Subcutaneous abdominal adipose tissue (tissue), 5 donors: ENCODE measurements around the gene LRMDA.
A peak's percentile ranks its signal among the peaks of the same experiment; 100 is the strongest.

Source experiments
- H3K27ac ChIP-seq: one replicate; pipeline ENCODE4 v1.7.0; 2013; ENCODE audit warnings: low read depth, mild to moderate bottlenecking, inconsistent platforms, low read length, moderate library complexity
- H3K27me3 ChIP-seq, 5 donors: one replicate each; pipeline ENCODE4 v1.7.0; 2013; ENCODE audit warnings: low read length in 5 of 5, inconsistent platforms in 1 of 5; ENCODE audit not compliant: control insufficient read depth in 5 of 5, insufficient read depth in 4 of 5
- H3K36me3 ChIP-seq, 5 donors: one replicate each; pipeline ENCODE4 v1.7.0; 2013; ENCODE audit warnings: low read length in 5 of 5; ENCODE audit not compliant: control insufficient read depth in 5 of 5, insufficient read depth in 5 of 5
- H3K4me1 ChIP-seq, 5 donors: one replicate each; pipeline ENCODE4 v1.7.0; 2013; ENCODE audit warnings: low read length in 5 of 5, mild to moderate bottlenecking in 3 of 5, moderate library complexity in 1 of 5; ENCODE audit not compliant: control insufficient read depth in 5 of 5, insufficient read depth in 5 of 5
- H3K4me3 ChIP-seq, 5 donors: one replicate each; pipeline ENCODE4 v1.7.0; 2013; ENCODE audit warnings: low read length in 5 of 5, low read depth in 1 of 5
- H3K9ac ChIP-seq, 5 donors: one replicate each; pipeline ENCODE4 v1.7.0; 2013; ENCODE audit warnings: low read length in 5 of 5, mild to moderate bottlenecking in 4 of 5, moderate library complexity in 3 of 5
- H3K9me3 ChIP-seq, 5 donors: one replicate each; pipeline ENCODE4 v1.7.0; 2013; ENCODE audit warnings: low read length in 5 of 5; ENCODE audit not compliant: control insufficient read depth in 5 of 5
- donor health status: healthy.
- donor health status: healthy.
- donor health status: healthy.
- donor health status: healthy.
- donor health status: healthy.

The LRMDA gene

DNA sequence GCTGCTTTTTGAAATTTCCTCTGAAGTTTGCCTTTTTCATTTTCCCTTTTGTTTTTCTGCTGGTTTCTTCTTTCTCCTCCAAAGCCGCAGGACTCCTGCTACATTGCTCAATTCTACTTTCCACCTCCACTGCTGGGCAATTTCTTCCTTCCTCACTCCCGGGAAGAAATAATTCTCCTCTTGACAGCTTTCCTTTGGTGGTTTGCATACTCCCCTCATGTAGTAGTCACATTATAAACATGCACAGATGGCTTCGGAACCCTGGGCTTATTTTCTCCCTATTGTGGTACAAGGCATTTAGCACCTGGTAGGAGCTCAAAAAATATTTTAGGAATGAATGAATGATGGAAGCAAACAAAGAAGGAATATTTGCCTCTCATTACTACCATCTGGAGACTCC lies 977.2 kb downstream of the LRMDA start:
- H3K4me3 ChIP-seq = no peak overlapping the region
- H3K27me3 ChIP-seq = no peaks in the 10 kb centered on the region
- H3K27ac ChIP-seq = no peak overlapping the region
- H3K9ac ChIP-seq = no peak overlapping the region
- peaks cover 0 to 12% (median 9%) of the 10 kb centered on the region in 5 donors for H3K4me1 ChIP-seq
- H3K9me3 ChIP-seq = peaks cover 0 to 8% (median 0%) of the 10 kb centered on the region in 5 donors
- H3K36me3 ChIP-seq = no peaks in the 10 kb centered on the region

DNA sequence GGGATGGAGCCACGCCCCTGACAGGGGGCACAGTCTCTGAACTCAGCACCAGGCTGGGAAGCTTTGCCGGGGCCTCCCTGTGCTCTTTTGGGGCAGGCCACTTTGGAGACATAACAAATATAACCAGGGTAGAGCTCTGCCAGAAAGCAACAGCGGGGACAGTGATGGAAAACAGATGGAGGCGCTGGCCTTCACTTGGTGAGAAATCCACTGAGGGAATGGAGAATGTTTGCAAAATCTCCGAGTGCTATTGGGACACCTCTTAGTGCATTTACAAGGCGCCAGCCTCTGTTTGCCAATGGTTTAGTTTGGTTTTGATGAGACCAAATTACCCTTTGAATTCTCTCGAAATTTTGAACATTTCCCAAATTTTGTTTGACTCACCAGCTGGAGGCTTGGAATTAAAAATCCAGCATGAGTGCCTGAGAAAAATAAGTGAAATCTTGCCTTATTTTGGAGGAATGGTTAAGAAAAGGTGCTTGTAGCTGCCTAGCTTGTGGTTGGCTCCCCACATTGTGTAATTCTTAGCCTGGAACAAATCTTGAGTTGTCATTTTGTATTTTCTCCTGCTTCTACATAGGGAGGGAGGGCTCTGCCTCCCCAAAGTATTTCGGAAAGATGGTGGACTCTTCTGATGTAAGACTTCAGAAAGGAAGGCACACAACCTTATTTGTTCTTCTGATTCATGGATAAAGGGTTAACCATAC lies 980.5 kb downstream of the LRMDA start:
- Histone ChIP-seq H3K36me3 (no peaks in the 10 kb centered on the region), H3K4me1 (peaks cover 0 to 11% (median 9%) of the 10 kb centered on the region in 5 donors), H3K9me3 (no peaks in the 10 kb centered on the region), H3K9ac (no peak overlapping the region), H3K27ac (no peak overlapping the region), H3K4me3 (no peak overlapping the region), H3K27me3 (no peaks in the 10 kb centered on the region)

DNA sequence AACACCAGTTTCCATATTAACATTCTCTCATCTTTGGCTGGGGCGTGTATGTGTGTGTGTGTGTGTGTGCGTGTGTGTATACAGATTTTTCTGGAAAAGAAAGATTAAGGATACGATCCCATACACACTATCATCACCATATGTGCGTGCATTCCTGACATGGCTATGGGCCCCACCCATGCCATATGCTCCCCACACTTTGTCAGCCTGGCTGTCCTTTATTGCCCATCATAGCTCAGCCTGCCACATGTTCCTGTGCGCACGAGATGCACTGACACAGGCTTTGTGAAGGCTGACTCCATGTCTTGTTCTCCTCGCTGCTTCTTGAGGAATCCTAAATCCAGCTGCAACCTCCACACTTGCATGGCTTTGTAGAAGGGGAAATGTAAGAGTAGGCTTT lies 984.1 kb downstream of the LRMDA start:
- Histone ChIP-seq H3K4me3 (no peak overlapping the region), H3K9me3 (no peaks in the 10 kb centered on the region), H3K4me1 (peaks cover 0 to 11% (median 7%) of the 10 kb centered on the region in 5 donors), H3K27me3 (no peaks in the 10 kb centered on the region), H3K27ac (no peak overlapping the region), H3K36me3 (no peaks in the 10 kb centered on the region), H3K9ac (no peak overlapping the region)

DNA sequence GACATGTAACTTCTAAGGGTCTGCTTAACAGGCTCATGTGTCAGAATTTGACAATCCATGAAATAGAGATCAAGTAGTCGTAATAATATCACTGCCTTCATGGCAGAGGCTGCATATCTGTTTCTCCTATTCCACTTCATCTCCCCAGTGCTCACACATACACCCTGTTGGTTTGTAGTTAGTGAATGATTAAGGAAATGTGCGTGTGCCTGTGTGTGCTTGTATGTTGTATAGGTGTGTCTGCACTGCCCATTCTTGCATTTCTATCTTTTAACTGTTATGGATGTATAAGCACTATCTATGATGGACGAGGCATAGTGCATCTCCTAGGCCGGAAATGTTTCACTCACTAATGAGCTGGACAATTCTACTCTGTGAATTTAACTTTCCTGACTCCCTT lies 985.2 kb downstream of the LRMDA start:
- Histone ChIP-seq H3K9ac (no peak overlapping the region), H3K36me3 (no peaks in the 10 kb centered on the region), H3K27me3 (no peaks in the 10 kb centered on the region), H3K27ac (no peak overlapping the region), H3K4me3 (no peak overlapping the region), H3K9me3 (no peaks in the 10 kb centered on the region), H3K4me1 (peaks cover 0 to 7% (median 1%) of the 10 kb centered on the region in 5 donors)

DNA sequence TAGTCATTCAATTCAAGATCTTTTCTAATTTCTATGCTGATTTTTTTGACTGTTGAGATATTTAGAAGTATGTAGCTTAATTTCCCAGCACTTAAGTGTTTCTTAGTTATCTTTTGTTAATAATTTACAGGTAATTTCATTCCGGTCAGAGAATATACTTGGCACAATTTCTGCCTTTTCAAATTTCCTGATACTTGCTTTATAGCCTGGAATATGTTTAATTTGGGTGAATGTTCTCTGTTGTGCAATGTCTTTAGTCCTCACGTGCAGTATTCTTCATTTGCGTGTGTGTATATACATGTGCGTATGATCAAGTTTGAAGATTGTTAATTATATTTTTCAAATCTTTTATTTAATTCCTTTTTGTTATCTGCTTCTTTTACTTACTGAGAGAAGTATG lies 989.3 kb downstream of the LRMDA start:
- Histone ChIP-seq H3K27me3 (no peaks in the 10 kb centered on the region), H3K4me1 (no peaks in the 10 kb centered on the region)

DNA sequence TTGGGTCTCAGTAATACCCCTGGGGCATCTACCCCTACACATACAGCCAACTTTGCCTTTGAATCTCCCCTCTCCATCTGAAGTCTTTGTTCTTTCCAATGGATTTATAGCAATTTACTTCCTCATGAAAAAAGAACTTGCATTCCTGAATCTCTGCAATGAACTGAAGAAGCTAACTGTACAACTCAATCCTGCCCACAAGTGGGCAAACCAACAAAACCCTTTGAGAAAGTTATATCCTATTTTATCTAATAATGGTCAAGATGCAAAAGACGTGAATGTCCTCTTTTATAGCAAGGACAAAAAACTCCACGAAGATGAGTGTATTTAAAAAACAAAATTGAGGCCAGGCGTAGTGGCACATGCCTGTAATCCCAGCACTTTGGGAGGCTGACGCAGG lies 991.3 kb downstream of the LRMDA start:
- Histone ChIP-seq H3K9me3 (no peaks in the 10 kb centered on the region), H3K36me3 (no peaks in the 10 kb centered on the region), H3K27ac (no peak overlapping the region), H3K27me3 (no peaks in the 10 kb centered on the region), H3K9ac (no peak overlapping the region), H3K4me3 (no peak overlapping the region), H3K4me1 (no peaks in the 10 kb centered on the region)

More for the DNA sequence above, 989.3 kb downstream of the LRMDA start:
- H3K27ac ChIP-seq = no peak overlapping the region
- H3K36me3 ChIP-seq = no peaks in the 10 kb centered on the region
- no peak overlapping the region for H3K9ac ChIP-seq
- no peak overlapping the region for H3K4me3 ChIP-seq
- H3K9me3 ChIP-seq = no peaks in the 10 kb centered on the region

DNA sequence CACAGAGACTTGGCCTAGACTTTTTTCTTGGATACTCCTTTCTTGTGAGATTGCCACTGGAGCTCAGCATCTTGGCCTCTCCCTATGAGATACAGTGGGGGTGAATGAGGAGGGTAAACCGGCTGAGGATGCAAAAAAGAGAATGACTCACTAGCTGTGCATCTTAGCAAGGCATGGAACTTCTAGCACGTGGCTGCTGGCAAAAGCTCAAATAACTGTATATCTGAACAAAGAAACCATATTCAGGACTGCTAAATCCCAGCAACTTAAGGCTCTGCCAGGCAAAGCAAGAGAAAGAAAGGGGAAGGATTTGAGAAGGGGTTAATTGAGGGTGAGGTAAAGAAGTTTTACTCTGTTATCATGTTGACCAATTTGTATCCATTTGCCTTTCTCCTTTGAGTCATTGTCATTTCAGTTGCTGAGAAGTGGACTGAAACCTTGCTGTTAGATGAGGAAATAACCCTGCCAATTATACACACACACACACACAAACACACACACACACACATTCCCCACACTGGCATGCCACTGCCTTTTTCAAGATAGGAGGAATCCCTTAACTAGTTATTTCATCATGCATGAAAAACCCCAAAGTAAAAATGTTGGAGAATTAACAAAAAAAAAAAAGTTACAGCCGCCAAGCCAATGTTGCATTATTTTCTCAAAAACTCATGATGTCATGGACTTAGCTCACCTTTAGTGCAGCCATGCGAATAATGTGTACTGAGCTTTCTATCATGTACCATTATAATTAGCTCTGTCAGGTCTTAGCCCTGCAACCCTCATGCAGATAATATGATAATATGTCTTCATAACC lies 997.3 kb downstream of the LRMDA start:
- Histone ChIP-seq H3K9me3 (no peaks in the 10 kb centered on the region), H3K27me3 (no peaks in the 10 kb centered on the region), H3K27ac (no peak overlapping the region), H3K4me1 (peaks cover 0 to 40% (median 18%) of the 10 kb centered on the region in 5 donors), H3K9ac (no peak overlapping the region), H3K36me3 (no peaks in the 10 kb centered on the region), H3K4me3 (no peak overlapping the region)

DNA sequence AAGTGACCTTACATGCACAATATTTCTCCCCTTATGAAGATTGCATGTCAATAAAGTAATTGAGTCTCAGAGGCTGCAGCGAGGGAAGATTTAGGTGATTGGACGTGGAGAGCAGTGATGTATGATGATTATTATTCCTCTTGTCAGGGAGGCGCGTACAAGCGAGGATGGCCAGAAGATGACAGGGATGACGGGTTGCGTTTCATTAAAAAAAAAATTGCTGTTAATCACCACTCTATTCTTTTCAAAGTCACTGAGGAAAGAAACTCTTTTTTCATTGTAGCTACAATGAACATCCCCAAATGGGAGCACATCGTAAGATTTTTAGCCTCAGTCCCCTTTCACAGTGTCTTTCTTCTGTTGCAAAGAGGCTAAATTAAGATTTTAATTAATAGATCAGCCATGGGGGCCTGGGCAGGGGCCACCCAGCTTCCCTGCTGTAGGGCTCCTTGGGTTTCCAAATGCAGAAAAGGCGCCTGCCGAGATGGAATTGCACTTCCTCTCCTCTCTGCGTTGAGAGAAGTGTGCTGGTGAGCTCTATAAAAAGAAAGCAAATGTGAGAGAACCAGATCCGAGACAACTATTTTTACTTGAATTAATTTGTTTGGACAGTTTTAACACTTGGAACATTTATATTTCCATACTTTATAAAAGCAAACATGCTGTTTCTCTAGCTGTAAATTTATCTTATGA lies 998.1 kb downstream of the LRMDA start:
- Histone ChIP-seq H3K9ac (peak overlapping the region in 1 of 5 donors; percentile 51), H3K9me3 (no peaks in the 10 kb centered on the region), H3K4me1 (peaks cover 0 to 40% (median 18%) of the 10 kb centered on the region in 5 donors), H3K27me3 (no peaks in the 10 kb centered on the region), H3K36me3 (no peaks in the 10 kb centered on the region), H3K4me3 (no peak overlapping the region), H3K27ac (peak overlapping the region; percentile 23)

DNA sequence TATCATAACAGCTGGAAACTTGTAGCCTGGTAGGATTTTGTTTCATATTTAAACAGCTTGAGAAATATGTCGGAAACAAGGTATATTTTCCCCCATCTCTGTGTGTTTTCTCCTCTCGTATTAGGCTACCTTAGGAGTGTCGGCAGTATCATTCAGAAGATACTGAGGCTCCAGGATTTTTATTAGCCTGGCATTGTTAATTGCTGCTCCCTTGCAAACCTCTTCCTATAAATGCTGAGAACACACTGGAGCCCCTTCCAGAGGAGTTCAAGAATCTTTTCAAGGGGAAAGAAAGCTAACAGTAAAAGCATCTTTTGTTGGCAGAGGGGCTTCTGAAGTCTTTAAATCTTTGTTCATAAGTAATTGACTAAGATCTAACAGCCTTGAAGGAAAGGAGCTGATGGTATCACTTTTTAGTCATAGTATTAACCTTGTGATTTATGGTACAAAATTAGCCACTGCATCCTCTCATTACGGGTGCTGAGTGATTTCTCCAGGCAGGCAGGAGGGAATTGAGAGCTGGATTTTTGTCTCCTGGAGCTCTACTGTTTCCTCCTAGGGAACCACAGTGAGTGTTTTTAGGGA lies 998.7 kb downstream of the LRMDA start:
- Histone ChIP-seq H3K9ac (peak overlapping the region in 1 of 5 donors; percentile 51), H3K9me3 (no peaks in the 10 kb centered on the region), H3K4me3 (no peak overlapping the region), H3K4me1 (peaks cover 0 to 40% (median 18%) of the 10 kb centered on the region in 5 donors), H3K27ac (peak overlapping the region; percentile 23), H3K36me3 (no peaks in the 10 kb centered on the region), H3K27me3 (no peaks in the 10 kb centered on the region)
